ENCODE data around the gene RAX2. TPM values are rescaled to one million over a fixed set of nuclear protein-coding genes. Genes with fewer than 3 reads are reported as not detected.
A peak's percentile ranks its signal among the peaks of the same experiment; 100 is the strongest.

RAX2 gene
- total and polyA plus RNA-seq, 7 experiments from 2014 or later = not detected

GRCh38 chr19:3809881-3810707 is 38.1 kb upstream of the RAX2 start:
- H3K27ac ChIP-seq (ENCODE audit: low read depth, low read length) = no peak overlapping the region
- intact Hi-C loops (cut with micrococcal nuclease) = no loop called here
- peaks cover 26 to 36% of the 10 kb centered on the region in 2 donors for H3K4me1 ChIP-seq (ENCODE audit: control insufficient read depth in 2 of 2, insufficient read depth in 2 of 2, low read length in 2 of 2)
- H3K36me3 ChIP-seq (ENCODE audit: control insufficient read depth in 2 of 3, insufficient read depth in 3 of 3, low read length in 3 of 3) = no peaks in the 10 kb centered on the region
- Mint-ChIP-seq H3K4me1 (peaks cover 24 to 41% (median 36%) of the 10 kb centered on the region in 7 donors), H3K27ac (peak overlapping the region in 5 of 9 donors; percentile 10 to 63 (median 32)), H3K4me3 (no peak overlapping the region), H3K36me3 (peaks cover 0 to 2% (median 0%) of the 10 kb centered on the region in 5 donors), H3K9me3 (peaks cover 0 to 6% (median 0%) of the 10 kb centered on the region in 11 donors), H3K27me3 (no peaks in the 10 kb centered on the region)
- H3K9me3 ChIP-seq (ENCODE audit: control insufficient read depth in 2 of 3, low read length in 3 of 3) = no peaks in the 10 kb centered on the region
- CTCF ChIA-PET = no interaction called here
- H3K27me3 ChIP-seq (ENCODE audit: control insufficient read depth in 2 of 2, insufficient read depth in 2 of 2, low read length in 2 of 2) = no peaks in the 10 kb centered on the region
- DNase-seq (no peak), ATAC-seq (no peak)
- H3K4me3 ChIP-seq (ENCODE audit: low read length) = no peak overlapping the region
- POLR2A ChIA-PET = interaction anchor here (0.7 kb wide), 1 partner anchor 203 kb away, joined by 4 read pairs; the partner anchor contains the start of gene TBXA2R

DNA sequence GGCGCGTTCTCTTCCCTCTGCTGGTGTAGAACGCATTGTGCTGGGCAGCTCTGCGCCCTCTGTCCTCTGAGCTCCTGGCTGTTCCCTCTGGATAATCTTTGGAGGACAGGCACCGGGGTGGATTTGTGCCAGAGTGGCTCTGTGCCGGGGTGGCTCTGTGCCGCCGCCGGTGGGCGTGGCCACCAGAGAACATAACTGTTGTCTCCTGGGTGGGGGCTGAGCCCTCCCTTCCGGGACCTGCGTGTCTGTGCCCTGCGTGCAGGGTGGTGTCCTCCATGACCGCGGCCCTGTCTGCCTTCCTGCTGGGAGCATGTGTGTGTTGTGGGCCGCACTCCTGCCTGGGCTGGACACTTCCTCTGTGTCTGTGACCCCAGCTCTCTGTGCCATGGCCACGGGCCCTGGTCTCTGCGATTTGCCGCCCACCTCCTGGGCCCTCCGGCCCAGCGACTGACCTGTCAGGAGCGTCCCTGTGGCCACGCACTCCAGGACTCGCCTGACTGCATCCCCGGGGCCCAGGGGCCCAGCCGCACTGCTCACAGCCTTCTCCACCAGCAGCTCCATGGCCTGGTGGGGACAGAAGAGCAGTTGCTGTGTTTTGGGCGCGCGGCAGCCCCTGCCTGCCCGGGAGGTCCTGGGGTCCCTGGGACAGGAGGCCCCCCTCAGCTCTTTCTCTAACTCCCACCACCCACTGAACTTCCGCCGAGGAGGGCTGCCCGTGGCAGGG is 36.6 kb upstream of the RAX2 start:
- Histone ChIP-seq H3K27ac (ENCODE audit: low read depth, low read length) (no peak overlapping the region), H3K36me3 (ENCODE audit: control insufficient read depth in 2 of 3, insufficient read depth in 3 of 3, low read length in 3 of 3) (no peaks in the 10 kb centered on the region), H3K4me3 (ENCODE audit: low read length) (no peak overlapping the region), H3K27me3 (ENCODE audit: control insufficient read depth in 2 of 2, insufficient read depth in 2 of 2, low read length in 2 of 2) (no peaks in the 10 kb centered on the region), H3K9me3 (ENCODE audit: control insufficient read depth in 2 of 3, low read length in 3 of 3) (no peaks in the 10 kb centered on the region), H3K4me1 (ENCODE audit: control insufficient read depth in 2 of 2, insufficient read depth in 2 of 2, low read length in 2 of 2) (peaks cover 11 to 22% of the 10 kb centered on the region in 2 donors)
- H3K36me3 Mint-ChIP-seq = peaks cover 0 to 2% (median 0%) of the 10 kb centered on the region in 5 donors
- H3K27me3 Mint-ChIP-seq = no peaks in the 10 kb centered on the region
- DNase-seq (no peak), ATAC-seq (no peak)
- H3K9me3 Mint-ChIP-seq = peaks cover 0 to 6% (median 0%) of the 10 kb centered on the region in 11 donors
- H3K4me1 Mint-ChIP-seq = peaks cover 15 to 30% (median 27%) of the 10 kb centered on the region in 7 donors
- ChIA-PET CTCF (no interaction called here), POLR2A (interaction anchor here (0.7 kb wide), 1 partner anchor 177 kb away, joined by 3 read pairs; the partner anchor contains the start of gene EEF2)
- no peak overlapping the region for H3K4me3 Mint-ChIP-seq
- intact Hi-C loops (cut with micrococcal nuclease) = no loop called here
- peak overlapping the region in 5 of 9 donors; percentile 19 to 73 (median 63) for H3K27ac Mint-ChIP-seq

DNA sequence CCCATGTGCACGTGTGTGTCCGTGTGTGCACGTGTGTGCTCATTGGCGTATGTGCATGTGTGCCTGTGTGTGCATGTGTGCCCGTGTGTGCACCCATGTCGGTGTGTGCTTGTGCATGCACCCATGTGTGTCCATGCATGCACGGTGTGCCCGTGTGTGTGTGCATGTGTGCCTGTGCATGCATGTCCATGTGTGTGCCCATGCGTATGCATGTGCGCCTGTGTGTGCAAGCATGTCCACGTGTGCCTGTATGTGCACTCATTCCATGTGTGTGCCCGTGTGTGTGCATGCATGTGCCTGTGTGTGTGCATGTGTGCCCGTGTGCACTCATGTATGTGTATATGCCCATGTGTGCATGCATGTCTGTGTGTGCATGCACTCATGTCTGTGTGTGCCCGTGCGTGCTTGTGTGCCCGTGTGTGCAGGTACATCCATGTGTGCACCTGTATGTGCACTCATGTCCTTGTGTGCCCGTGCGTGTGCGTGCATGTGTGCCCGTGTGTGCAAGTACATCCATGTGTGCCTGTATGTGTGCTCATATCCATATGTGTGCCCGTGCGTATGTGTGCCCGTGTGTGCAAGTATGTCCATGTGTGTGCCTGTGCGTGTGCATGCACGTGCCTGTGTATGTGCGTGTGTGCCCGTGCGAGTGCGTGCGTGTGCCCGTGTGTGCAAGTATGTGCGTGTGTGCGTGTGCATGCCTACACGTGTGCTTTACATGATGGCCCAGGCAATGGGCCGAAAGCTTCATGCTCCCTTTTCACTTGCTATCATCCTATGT is 35.7 kb upstream of the RAX2 start:
- H3K36me3 ChIP-seq (ENCODE audit: control insufficient read depth in 2 of 3, insufficient read depth in 3 of 3, low read length in 3 of 3) = no peaks in the 10 kb centered on the region
- Mint-ChIP-seq H3K4me3 (no peak overlapping the region), H3K9me3 (peaks cover 0 to 6% (median 0%) of the 10 kb centered on the region in 11 donors), H3K27me3 (peaks cover 0 to 2% (median 0%) of the 10 kb centered on the region in 5 donors), H3K27ac (peak overlapping the region in 4 of 9 donors; percentile 27 to 73 (median 67)), H3K4me1 (peaks cover 9 to 22% (median 20%) of the 10 kb centered on the region in 7 donors), H3K36me3 (no peaks in the 10 kb centered on the region)
- no peak for ATAC-seq
- no peak for DNase-seq
- intact Hi-C loops (cut with micrococcal nuclease) = no loop called here
- H3K4me3 ChIP-seq (ENCODE audit: low read length) = no peak overlapping the region
- H3K9me3 ChIP-seq (ENCODE audit: control insufficient read depth in 2 of 3, low read length in 3 of 3) = no peaks in the 10 kb centered on the region
- H3K4me1 ChIP-seq (ENCODE audit: control insufficient read depth in 2 of 2, insufficient read depth in 2 of 2, low read length in 2 of 2) = peaks cover 3 to 14% of the 10 kb centered on the region in 2 donors
- POLR2A ChIA-PET = no interaction called here
- no peaks in the 10 kb centered on the region for H3K27me3 ChIP-seq (ENCODE audit: control insufficient read depth in 2 of 2, insufficient read depth in 2 of 2, low read length in 2 of 2)
- no peak overlapping the region for H3K27ac ChIP-seq (ENCODE audit: low read depth, low read length)
- CTCF ChIA-PET = no interaction called here

DNA sequence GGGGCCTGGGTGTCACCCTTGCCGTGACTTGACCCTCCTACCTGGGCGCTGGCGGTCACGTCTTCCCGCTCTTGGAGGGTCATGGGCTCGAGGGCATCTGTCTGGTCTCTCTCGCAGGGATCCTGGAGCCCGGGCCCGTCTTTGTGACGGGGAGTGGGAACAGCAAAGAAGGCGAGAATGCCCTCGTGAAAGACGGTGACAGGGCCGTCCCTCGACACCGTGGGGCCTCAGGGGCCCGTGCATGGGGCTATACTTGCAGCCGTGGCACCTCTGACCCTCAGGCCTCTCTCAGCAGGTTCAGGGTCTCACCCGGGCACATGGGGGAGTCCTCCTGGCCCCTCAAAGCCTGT is 35.1 kb upstream of the RAX2 start:
- intact Hi-C loops (cut with micrococcal nuclease) = no loop called here
- Mint-ChIP-seq H3K27me3 (peaks cover 0 to 2% (median 0%) of the 10 kb centered on the region in 5 donors), H3K36me3 (no peaks in the 10 kb centered on the region), H3K9me3 (peaks cover 0 to 6% (median 0%) of the 10 kb centered on the region in 11 donors), H3K27ac (peak overlapping the region in 2 of 9 donors; percentile 34 to 72), H3K4me3 (no peak overlapping the region), H3K4me1 (peaks cover 3 to 22% (median 16%) of the 10 kb centered on the region in 7 donors)
- Histone ChIP-seq H3K27me3 (ENCODE audit: control insufficient read depth in 2 of 2, insufficient read depth in 2 of 2, low read length in 2 of 2) (no peaks in the 10 kb centered on the region), H3K27ac (ENCODE audit: low read depth, low read length) (no peak overlapping the region), H3K4me1 (ENCODE audit: control insufficient read depth in 2 of 2, insufficient read depth in 2 of 2, low read length in 2 of 2) (peaks cover 0 to 10% of the 10 kb centered on the region in 2 donors), H3K9me3 (ENCODE audit: control insufficient read depth in 2 of 3, low read length in 3 of 3) (no peaks in the 10 kb centered on the region), H3K4me3 (ENCODE audit: low read length) (no peak overlapping the region), H3K36me3 (ENCODE audit: control insufficient read depth in 2 of 3, insufficient read depth in 3 of 3, low read length in 3 of 3) (no peaks in the 10 kb centered on the region)
- ChIA-PET CTCF (no interaction called here), POLR2A (interaction anchor here (0.9 kb wide), 1 partner anchor 12 kb away, joined by 3 read pairs; no protein-coding TSS in a partner anchor)
- DNase-seq (no peak), ATAC-seq (no peak)

DNA sequence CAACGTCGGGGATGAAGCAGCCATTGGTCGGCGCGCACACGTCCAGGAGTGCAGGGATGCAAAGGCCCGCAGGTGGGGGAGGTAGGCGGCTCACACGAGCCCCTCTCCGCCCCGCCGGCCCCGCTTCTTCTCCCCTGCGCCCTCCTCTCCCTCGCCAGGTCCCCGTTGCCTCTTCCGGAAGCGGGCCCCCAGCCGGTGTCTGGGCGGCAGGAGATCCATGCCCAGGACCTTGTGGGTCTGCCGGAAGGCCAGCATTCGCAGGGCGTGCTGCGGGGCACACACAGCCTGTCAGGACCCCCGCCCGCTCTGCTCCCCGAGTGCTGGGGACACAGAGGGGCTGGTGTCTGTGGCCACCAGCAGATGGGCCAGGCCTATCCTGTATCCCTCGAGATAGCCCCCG is 33.8 kb upstream of the RAX2 start:
- H3K9me3 ChIP-seq (ENCODE audit: control insufficient read depth in 2 of 3, low read length in 3 of 3) = no peaks in the 10 kb centered on the region
- CTCF ChIA-PET = no interaction called here

DNA sequence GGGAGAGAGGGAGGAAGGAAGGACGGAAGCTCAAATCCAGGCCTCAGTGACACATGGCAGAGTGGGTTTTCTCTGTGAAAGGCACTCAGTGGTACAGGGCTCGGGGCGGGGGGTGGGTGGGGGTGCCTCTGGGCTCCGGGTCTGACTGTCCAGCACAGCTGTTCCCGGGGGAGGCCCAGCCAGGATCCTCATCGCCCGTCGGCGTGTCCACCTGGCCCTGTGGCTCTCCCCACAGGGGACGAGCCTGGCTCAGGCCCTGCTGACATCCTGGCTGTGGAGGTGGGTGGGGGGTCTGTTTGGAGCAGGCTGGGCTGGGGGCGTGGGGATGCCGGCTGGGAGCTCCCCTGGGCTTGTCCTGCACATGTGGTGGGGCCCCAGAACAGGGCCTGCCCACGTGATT is 32.4 kb upstream of the RAX2 start:
- intact Hi-C loops (cut with micrococcal nuclease) = no loop called here
- ChIA-PET CTCF (no interaction called here), POLR2A (interaction anchor here (1.3 to 1.4 kb wide), 2 partner anchors 42 kb away, joined by 3 read pairs; partner anchors contain the start of gene MRPL54)
- peaks cover 0 to 6% (median 0%) of the 10 kb centered on the region in 11 donors for H3K9me3 Mint-ChIP-seq
- H3K27me3 Mint-ChIP-seq = peaks cover 0 to 7% (median 0%) of the 10 kb centered on the region in 5 donors
- no peak for DNase-seq
- no peak for ATAC-seq
- H3K36me3 Mint-ChIP-seq = peaks cover 0 to 1% (median 0%) of the 10 kb centered on the region in 5 donors
- H3K4me3 Mint-ChIP-seq = no peak overlapping the region
- H3K4me1 ChIP-seq (ENCODE audit: control insufficient read depth in 2 of 2, insufficient read depth in 2 of 2, low read length in 2 of 2) = peaks cover 12 to 15% of the 10 kb centered on the region in 2 donors
- H3K27me3 ChIP-seq (ENCODE audit: control insufficient read depth in 2 of 2, insufficient read depth in 2 of 2, low read length in 2 of 2) = no peaks in the 10 kb centered on the region
- H3K36me3 ChIP-seq (ENCODE audit: control insufficient read depth in 2 of 3, insufficient read depth in 3 of 3, low read length in 3 of 3) = no peaks in the 10 kb centered on the region
- H3K4me3 ChIP-seq (ENCODE audit: low read length) = no peak overlapping the region
- no peak overlapping the region for H3K27ac ChIP-seq (ENCODE audit: low read depth, low read length)
- H3K4me1 Mint-ChIP-seq = peaks cover 7 to 39% (median 26%) of the 10 kb centered on the region in 7 donors
- H3K9me3 ChIP-seq (ENCODE audit: control insufficient read depth in 2 of 3, low read length in 3 of 3) = no peaks in the 10 kb centered on the region
- H3K27ac Mint-ChIP-seq = no peak overlapping the region

More for the DNA sequence above, 33.8 kb upstream of the RAX2 start:
- H3K36me3 ChIP-seq (ENCODE audit: control insufficient read depth in 2 of 3, insufficient read depth in 3 of 3, low read length in 3 of 3) = no peaks in the 10 kb centered on the region
- intact Hi-C loops (cut with micrococcal nuclease) = no loop called here
- H3K9me3 Mint-ChIP-seq = peaks cover 0 to 6% (median 0%) of the 10 kb centered on the region in 11 donors
- DNase-seq = no peak
- no peak overlapping the region for H3K27ac Mint-ChIP-seq
- H3K27ac ChIP-seq (ENCODE audit: low read depth, low read length) = no peak overlapping the region
- H3K27me3 ChIP-seq (ENCODE audit: control insufficient read depth in 2 of 2, insufficient read depth in 2 of 2, low read length in 2 of 2) = no peaks in the 10 kb centered on the region
- H3K27me3 Mint-ChIP-seq = peaks cover 0 to 5% (median 0%) of the 10 kb centered on the region in 5 donors
- no peak overlapping the region for H3K4me3 ChIP-seq (ENCODE audit: low read length)
- H3K4me1 ChIP-seq (ENCODE audit: control insufficient read depth in 2 of 2, insufficient read depth in 2 of 2, low read length in 2 of 2) = peaks cover 11 to 14% of the 10 kb centered on the region in 2 donors
- ATAC-seq = no peak
- H3K36me3 Mint-ChIP-seq = no peaks in the 10 kb centered on the region
- H3K4me3 Mint-ChIP-seq = no peak overlapping the region
- POLR2A ChIA-PET = interaction anchor here (0.9 to 1.3 kb wide), 2 partner anchors 13 to 43 kb away, joined by 3 read pairs; partner anchors contain the start of gene MRPL54
- peaks cover 7 to 33% (median 21%) of the 10 kb centered on the region in 7 donors for H3K4me1 Mint-ChIP-seq

Measured in naive thymus-derived CD4-positive, alpha-beta T cell (primary cell).